A673 (cell line): Measurements from ENCODE around the gene MAP3K19. TPM values are rescaled to one million over a fixed set of nuclear protein-coding genes. Genes with fewer than 3 reads are reported as not detected.

Source experiments
- BruUV-seq: library from RNA; stranded (reverse); fragments of 400-500 nt; replicated peaks from 2 replicates; lab custom pipeline; 2021; lab: Mats Ljungman, UMichigan
- CTCF ChIA-PET: fragments of 300-600 bp; sonication (Branson Sonifier 250); formaldehyde crosslinking; loops from one replicate; lab custom pipeline; 2022; ENCODE audit warnings: antibody characterized with exemption; lab: Charles Lee
- POLR2A ChIA-PET: fragments of 300-600 bp; sonication (Branson Sonifier 250); formaldehyde crosslinking; loops from one replicate; lab custom pipeline; 2022; ENCODE audit warnings: antibody characterized with exemption; ENCODE audit not compliant: low non-redundant PET; lab: Charles Lee
- DNase-seq: peaks from one replicate; pipeline ENCODE4 v3.0.0-alpha.2; 2015; ENCODE audit warnings: low spot score
- H3K27ac ChIP-seq: fragments of 200-600 bp; sonication (generic); 2 replicates; pipeline ENCODE4 v1.5.1; 2016; ENCODE audit warnings: mixed run types, low read depth, mild to moderate bottlenecking, mixed read lengths, antibody characterized with exemption, low read length; ENCODE audit not compliant: poor library complexity, severe bottlenecking
- H3K27me3 ChIP-seq: fragments of 200-600 bp; sonication (generic); replicated peaks from 2 replicates; pipeline ENCODE4 v1.6.1; 2017; ENCODE audit warnings: mixed run types, low read depth, mild to moderate bottlenecking, mixed read lengths, antibody characterized with exemption, low read length; ENCODE audit not compliant: insufficient read depth, poor library complexity
- H3K36me3 ChIP-seq: fragments of 200-600 bp; sonication (generic); 2 replicates; pipeline ENCODE4 v1.6.1; 2016; ENCODE audit warnings: mixed run types, mild to moderate bottlenecking, mixed read lengths, antibody characterized with exemption, low read length; ENCODE audit not compliant: insufficient read depth, poor library complexity, severe bottlenecking
- H3K4me1 ChIP-seq: fragments of 200-600 bp; sonication (generic); 2 replicates; pipeline ENCODE4 v1.6.1; 2017; ENCODE audit warnings: mixed run types, mild to moderate bottlenecking, mixed read lengths, antibody characterized with exemption, low read length; ENCODE audit not compliant: insufficient read depth, poor library complexity, severe bottlenecking
- H3K4me3 ChIP-seq: fragments of 200-600 bp; sonication (generic); 2 replicates; pipeline ENCODE4 v1.5.1; 2016; ENCODE audit warnings: low read depth, mixed run types, mild to moderate bottlenecking, mixed read lengths, low read length; ENCODE audit not compliant: poor library complexity, severe bottlenecking
- H3K9me3 ChIP-seq: fragments of 200-600 bp; sonication (generic); 2 replicates; pipeline ENCODE4 v1.6.1; 2016; ENCODE audit warnings: mixed run types, low read depth, mild to moderate bottlenecking, mixed read lengths, antibody characterized with exemption, low read length; ENCODE audit not compliant: poor library complexity, severe bottlenecking
- EZH2 ChIP-seq: fragments of 200-600 bp; sonication (generic); IDR thresholded peaks from 2 replicates; pipeline ENCODE4 v1.6.1; 2017; ENCODE audit warnings: borderline replicate concordance, low read depth, mild to moderate bottlenecking, mixed read lengths, antibody characterized with exemption, low read length; ENCODE audit not compliant: poor library complexity, severe bottlenecking
- intact Hi-C: fragments of 100-400 bp; cut with micrococcal nuclease; formaldehyde crosslinking; loops from one replicate; pipeline ENCODE4 v1.10.0; 2022; ENCODE audit not compliant: unreplicated experiment
- total RNA-seq: library from RNA; stranded (reverse); gene quantifications from 2 replicates; pipeline ENCODE4 v1.2.3, GENCODE V29; 2021
- TF ChIP-seq, protein P1 (sequence below): fragments of 300-800, 200-600 bp; sonication (generic); conservative IDR thresholded peaks from 2 replicates; pipeline ENCODE4 v1.5.1; 2017; ENCODE audit warnings: low read depth, mild to moderate bottlenecking, antibody characterized with exemption, low read length, moderate library complexity, mixed read lengths

Gene MAP3K19
- total RNA-seq, 1 experiment from 2014 or later, result not detected

- intact Hi-C loops, result no loop called here
- no peaks in the 10 kb centered on the region for H3K27me3 ChIP-seq
- POLR2A ChIA-PET, result no interaction called here
- H3K36me3 ChIP-seq, result peaks cover 40% of the 10 kb centered on the region
- BruUV-seq, result no TSS peak
- TF ChIP-seq, protein P1, sequence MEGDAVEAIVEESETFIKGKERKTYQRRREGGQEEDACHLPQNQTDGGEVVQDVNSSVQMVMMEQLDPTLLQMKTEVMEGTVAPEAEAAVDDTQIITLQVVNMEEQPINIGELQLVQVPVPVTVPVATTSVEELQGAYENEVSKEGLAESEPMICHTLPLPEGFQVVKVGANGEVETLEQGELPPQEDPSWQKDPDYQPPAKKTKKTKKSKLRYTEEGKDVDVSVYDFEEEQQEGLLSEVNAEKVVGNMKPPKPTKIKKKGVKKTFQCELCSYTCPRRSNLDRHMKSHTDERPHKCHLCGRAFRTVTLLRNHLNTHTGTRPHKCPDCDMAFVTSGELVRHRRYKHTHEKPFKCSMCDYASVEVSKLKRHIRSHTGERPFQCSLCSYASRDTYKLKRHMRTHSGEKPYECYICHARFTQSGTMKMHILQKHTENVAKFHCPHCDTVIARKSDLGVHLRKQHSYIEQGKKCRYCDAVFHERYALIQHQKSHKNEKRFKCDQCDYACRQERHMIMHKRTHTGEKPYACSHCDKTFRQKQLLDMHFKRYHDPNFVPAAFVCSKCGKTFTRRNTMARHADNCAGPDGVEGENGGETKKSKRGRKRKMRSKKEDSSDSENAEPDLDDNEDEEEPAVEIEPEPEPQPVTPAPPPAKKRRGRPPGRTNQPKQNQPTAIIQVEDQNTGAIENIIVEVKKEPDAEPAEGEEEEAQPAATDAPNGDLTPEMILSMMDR, result no peak
- TF ChIP-seq EZH2, result no peak
- no peak for DNase-seq
- no peak overlapping the region for H3K4me3 ChIP-seq
- CTCF ChIA-PET, result no interaction called here
- H3K4me1 ChIP-seq, result peaks cover 14% of the 10 kb centered on the region
- H3K9me3 ChIP-seq, result no peaks in the 10 kb centered on the region
- H3K27ac ChIP-seq, result no peak overlapping the region
These were observed 12.3 kb upstream of the MAP3K19 start for GRCh38 chr2:135059577-135059976.

DNA sequence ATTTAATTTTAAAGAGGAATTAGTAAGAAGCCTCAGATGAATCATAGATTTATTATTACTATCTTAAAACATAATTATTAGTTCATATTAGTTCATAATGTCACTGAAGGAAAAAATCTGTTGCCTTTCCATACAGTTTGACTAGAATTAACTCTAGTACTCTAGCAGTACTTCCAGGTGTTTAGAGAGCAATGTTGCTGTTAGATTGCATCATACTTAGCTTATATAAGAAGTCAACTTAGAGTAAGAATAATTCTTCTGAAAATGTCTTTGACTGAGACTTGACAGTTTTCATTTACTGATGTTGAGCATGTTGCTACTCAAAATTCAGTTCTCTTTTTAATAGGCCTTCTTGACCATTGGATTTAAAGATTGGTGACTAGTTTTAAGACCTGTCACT lies 9.5 kb upstream of the MAP3K19 start:
- H3K9me3 ChIP-seq, result no peaks in the 10 kb centered on the region
- H3K4me1 ChIP-seq, result peaks cover 28% of the 10 kb centered on the region
- CTCF ChIA-PET, result no interaction called here
- DNase-seq, result no peak
- H3K36me3 ChIP-seq, result peaks cover 27% of the 10 kb centered on the region
- TF ChIP-seq EZH2, result no peak
- TF ChIP-seq, protein P1, result no peak
- H3K27me3 ChIP-seq, result no peaks in the 10 kb centered on the region
- no TSS peak for BruUV-seq
- no peak overlapping the region for H3K4me3 ChIP-seq
- POLR2A ChIA-PET, result interaction anchor here (0.9 kb wide), 1 partner anchor 1555 kb away, joined by 4 read pairs; no protein-coding TSS in a partner anchor
- peak overlapping the region; percentile 70 for H3K27ac ChIP-seq
- intact Hi-C loops, result no loop called here

- H3K27ac ChIP-seq, result peak overlapping the region; percentile 4
- H3K4me3 ChIP-seq, result no peak overlapping the region
- peak; percentile 33 for DNase-seq
- H3K9me3 ChIP-seq, result no peaks in the 10 kb centered on the region
- no TSS peak for BruUV-seq
- intact Hi-C loops, result no loop called here
- TF ChIP-seq EZH2, result no peak
- TF ChIP-seq, protein P1, result no peak
- ChIA-PET CTCF (no interaction called here), POLR2A (interaction anchor here (0.6 kb wide), 1 partner anchor 109 kb away, joined by 3 read pairs; no protein-coding TSS in a partner anchor)
- H3K27me3 ChIP-seq, result no peaks in the 10 kb centered on the region
- H3K4me1 ChIP-seq, result peaks cover 28% of the 10 kb centered on the region
- peaks cover 15% of the 10 kb centered on the region for H3K36me3 ChIP-seq
These were observed 8.0 kb upstream of the MAP3K19 start for GRCh38 chr2:135055182-135055786.
